Activated naive CD4-positive, alpha-beta T cell treated with anti-CD3 and anti-CD28 coated beads, Interleukin-2, amount 50 U/mL, for 24 hours (primary cell): Measurements from ENCODE around the gene SYVN1.

Experiments used
- H3K27ac Mint-ChIP-seq: one replicate; pipeline ENCODE4 v1.8.0; 2021; ENCODE audit warnings: mild to moderate bottlenecking, mixed read lengths
- H3K27me3 Mint-ChIP-seq: one replicate; pipeline ENCODE4 v1.8.0; 2021; ENCODE audit warnings: mixed read lengths
- H3K36me3 Mint-ChIP-seq: one replicate; pipeline ENCODE4 v1.8.0; 2021; ENCODE audit warnings: mixed read lengths
- H3K4me1 Mint-ChIP-seq: one replicate; pipeline ENCODE4 v1.8.0; 2021; ENCODE audit warnings: mixed read lengths
- H3K4me3 Mint-ChIP-seq: one replicate; pipeline ENCODE4 v1.8.0; 2021; ENCODE audit warnings: mild to moderate bottlenecking, mixed read lengths
- H3K9me3 Mint-ChIP-seq: one replicate; pipeline ENCODE4 v1.8.0; 2021; ENCODE audit warnings: mixed read lengths

Gene SYVN1

GRCh38 chr11:65112546-65113360 is 21.6 kb downstream of the SYVN1 start:
- Mint-ChIP-seq H3K9me3 (no peaks in the 10 kb centered on the region), H3K4me1 (peaks cover 45% of the 10 kb centered on the region), H3K36me3 (peaks cover 5% of the 10 kb centered on the region), H3K27ac (peak overlapping the region; percentile 84), H3K4me3 (peak overlapping the region; percentile 87), H3K27me3 (no peaks in the 10 kb centered on the region)

GRCh38 chr11:65111744-65112545 is 22.4 kb downstream of the SYVN1 start, which contains the start of gene TM7SF2:
Gene TM7SF2 (plus strand): TSS chr11:65111872. CDS start chr11:65112016, 144 bp downstream.
- Mint-ChIP-seq H3K27ac (peak within 1 kb of the TSS; percentile 59), H3K4me3 (peak within 1 kb of the TSS; percentile 87), H3K4me1 (peaks cover 44% of the 10 kb centered on the region), H3K9me3 (no peaks in the 10 kb centered on the region), H3K27me3 (no peaks in the 10 kb centered on the region), H3K36me3 (peaks cover 5% of the 10 kb centered on the region)

GRCh38 chr11:65111159-65111743 is 23.1 kb downstream of the SYVN1 start:
- peaks cover 48% of the 10 kb centered on the region for H3K4me1 Mint-ChIP-seq
- H3K4me3 Mint-ChIP-seq = peak overlapping the region; percentile 87
- no peak overlapping the region for H3K27ac Mint-ChIP-seq
- peaks cover 4% of the 10 kb centered on the region for H3K36me3 Mint-ChIP-seq
- H3K27me3 Mint-ChIP-seq = no peaks in the 10 kb centered on the region
- no peaks in the 10 kb centered on the region for H3K9me3 Mint-ChIP-seq

GRCh38 chr11:65110354-65110861 is 23.9 kb downstream of the SYVN1 start:
- H3K36me3 Mint-ChIP-seq = peaks cover 4% of the 10 kb centered on the region
- H3K4me3 Mint-ChIP-seq = peak overlapping the region; percentile 33
- H3K4me1 Mint-ChIP-seq = peaks cover 41% of the 10 kb centered on the region
- no peaks in the 10 kb centered on the region for H3K9me3 Mint-ChIP-seq
- no peaks in the 10 kb centered on the region for H3K27me3 Mint-ChIP-seq
- H3K27ac Mint-ChIP-seq = peak overlapping the region; percentile 55

GRCh38 chr11:65109231-65110198 is 24.8 kb downstream of the SYVN1 start:
- no peaks in the 10 kb centered on the region for H3K9me3 Mint-ChIP-seq
- H3K4me1 Mint-ChIP-seq = peaks cover 43% of the 10 kb centered on the region
- H3K27ac Mint-ChIP-seq = no peak overlapping the region
- no peak overlapping the region for H3K4me3 Mint-ChIP-seq
- no peaks in the 10 kb centered on the region for H3K27me3 Mint-ChIP-seq
- H3K36me3 Mint-ChIP-seq = peaks cover 4% of the 10 kb centered on the region

- Mint-ChIP-seq H3K36me3 (peaks cover 2% of the 10 kb centered on the region), H3K27me3 (no peaks in the 10 kb centered on the region), H3K9me3 (no peaks in the 10 kb centered on the region), H3K4me1 (peaks cover 41% of the 10 kb centered on the region), H3K27ac (no peak overlapping the region), H3K4me3 (no peak overlapping the region)
These were observed 25.7 kb downstream of the SYVN1 start for GRCh38 chr11:65108469-65109123.

GRCh38 chr11:65107751-65108468 is 26.4 kb downstream of the SYVN1 start:
- Mint-ChIP-seq H3K9me3 (no peaks in the 10 kb centered on the region), H3K4me1 (peaks cover 41% of the 10 kb centered on the region), H3K27me3 (no peaks in the 10 kb centered on the region), H3K36me3 (peaks cover 2% of the 10 kb centered on the region), H3K27ac (no peak overlapping the region), H3K4me3 (no peak overlapping the region)

- Mint-ChIP-seq H3K4me3 (no peak overlapping the region), H3K9me3 (no peaks in the 10 kb centered on the region), H3K4me1 (peaks cover 41% of the 10 kb centered on the region), H3K27me3 (no peaks in the 10 kb centered on the region), H3K27ac (no peak overlapping the region), H3K36me3 (peaks cover 2% of the 10 kb centered on the region)
These were observed 27.2 kb downstream of the SYVN1 start for GRCh38 chr11:65107078-65107477.

GRCh38 chr11:65104628-65105027 is 29.7 kb downstream of the SYVN1 start:
- Mint-ChIP-seq H3K27me3 (no peaks in the 10 kb centered on the region), H3K4me3 (no peak overlapping the region), H3K9me3 (no peaks in the 10 kb centered on the region), H3K36me3 (peaks cover 2% of the 10 kb centered on the region), H3K27ac (no peak overlapping the region), H3K4me1 (peaks cover 21% of the 10 kb centered on the region)

- Mint-ChIP-seq H3K9me3 (no peaks in the 10 kb centered on the region), H3K27ac (no peak overlapping the region), H3K36me3 (peaks cover 2% of the 10 kb centered on the region), H3K4me3 (no peak overlapping the region), H3K4me1 (peaks cover 26% of the 10 kb centered on the region), H3K27me3 (no peaks in the 10 kb centered on the region)
These were observed 30.8 kb downstream of the SYVN1 start for GRCh38 chr11:65103476-65103875.

- Mint-ChIP-seq H3K27ac (no peak overlapping the region), H3K9me3 (no peaks in the 10 kb centered on the region), H3K36me3 (peaks cover 2% of the 10 kb centered on the region), H3K4me3 (no peak overlapping the region), H3K27me3 (no peaks in the 10 kb centered on the region), H3K4me1 (peaks cover 31% of the 10 kb centered on the region)
These were observed 31.9 kb downstream of the SYVN1 start for GRCh38 chr11:65102142-65103095.

GRCh38 chr11:65100674-65101350 is 33.5 kb downstream of the SYVN1 start:
- Mint-ChIP-seq H3K36me3 (no peaks in the 10 kb centered on the region), H3K27me3 (no peaks in the 10 kb centered on the region), H3K4me3 (no peak overlapping the region), H3K4me1 (peaks cover 29% of the 10 kb centered on the region), H3K9me3 (no peaks in the 10 kb centered on the region), H3K27ac (no peak overlapping the region)
